Measurements from ENCODE around the gene GLIS1.

DNA sequence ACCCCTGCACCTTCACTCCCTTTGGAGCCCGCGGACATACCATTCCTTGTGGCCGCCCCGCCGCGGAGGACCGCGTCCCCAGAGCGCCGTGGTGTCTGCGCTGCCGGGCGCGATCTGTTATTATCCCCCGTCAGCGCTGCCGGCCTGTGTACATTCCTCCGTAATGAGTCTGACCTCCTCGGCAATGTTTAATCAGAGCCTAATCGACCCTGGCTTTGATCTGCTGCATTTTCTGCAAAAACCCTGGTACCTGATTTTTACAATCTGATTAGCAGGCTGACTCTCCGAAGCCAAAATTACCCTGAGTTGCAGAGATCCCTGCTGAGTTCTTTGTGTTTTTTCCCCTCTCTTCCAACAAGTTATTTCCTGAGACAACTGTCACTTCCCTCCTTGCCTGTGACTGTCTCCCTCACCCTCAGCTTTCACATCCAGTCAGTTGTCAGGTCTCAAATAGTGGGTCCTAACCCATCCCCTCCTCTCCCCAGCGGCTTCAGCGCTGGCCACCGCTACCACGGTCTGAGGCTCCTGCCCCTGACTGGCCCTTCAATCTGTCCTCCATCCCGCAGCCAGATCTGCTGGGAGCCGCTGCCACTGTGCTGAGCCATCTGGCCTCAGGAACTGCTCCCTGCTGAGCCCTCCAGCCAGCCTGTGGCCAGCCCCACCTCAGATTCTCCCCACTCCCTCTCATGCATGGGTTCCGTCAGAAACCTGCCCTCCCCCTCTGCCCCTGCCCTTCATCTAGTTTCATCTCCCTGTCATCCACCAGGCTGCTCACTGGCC lies 53.5 kb downstream of the GLIS1 start:
- TF ChIP-seq LEF1 (IDR thresholded peaks at IDR 0.05; ENCODE audit: borderline replicate concordance) (no peak), ARNT (IDR thresholded peaks at IDR 0.05) (no peak), FOXM1 (IDR thresholded peaks at IDR 0.05; ENCODE audit: borderline replicate concordance) (no peak), NFRKB (IDR thresholded peaks at IDR 0.05) (no peak), BHLHE40 (IDR thresholded peaks at IDR 0.05; ENCODE audit: borderline replicate concordance) (no peak), SUZ12 (IDR thresholded peaks at IDR 0.05) (no peak), ZNF384 (IDR thresholded peaks at IDR 0.05) (no peak), FOXA1 (IDR thresholded peaks at IDR 0.05) (no peak), SP1 (IDR thresholded peaks at IDR 0.05) (no peak), HDGF (IDR thresholded peaks at IDR 0.05; ENCODE audit: borderline replicate concordance) (no peak), TARDBP (IDR thresholded peaks at IDR 0.05) (no peak), FOXK2 (IDR thresholded peaks at IDR 0.05) (no peak), ELF4 (IDR thresholded peaks at IDR 0.05) (no peak), CTBP1 (IDR thresholded peaks at IDR 0.05; ENCODE audit: borderline replicate concordance) (no peak)
